Daoy (cell line): ENCODE measurements around the gene UGDH. TPM values are rescaled to one million over a fixed set of nuclear protein-coding genes. Genes with fewer than 3 reads are reported as not detected.
"Not testable (repeated sequence)": the region's sequence is repeated elsewhere in the genome, so short reads cannot be mapped to it uniquely, and the experiment has no call there.

Experiments
- DNase-seq: peaks from one replicate; pipeline ENCODE4 v3.0.0-alpha.2; 2015; ENCODE audit warnings: low read depth
- total RNA-seq: library from RNA; depleted of rRNA; stranded (reverse); fragments of >200 nt; shearing (Covaris generic); gene quantifications from 2 replicates; pipeline ENCODE4 v1.2.3, GENCODE V29; 2014

Gene UGDH
- total RNA-seq, 1 experiment from 2014 or later = 90.9 TPM

GRCh38 chr4:39529534-39529933, 2.3 kb upstream of the UGDH start:
- DNase-seq = no peak

- DNase-seq = no peak
Observed at GRCh38 chr4:39528061-39528465, 824 bp upstream of the UGDH start.

- DNase-seq = peak; percentile 41
Observed at GRCh38 chr4:39526765-39527295, 409 bp downstream of the UGDH start.

- DNase-seq = no peak
Observed at GRCh38 chr4:39525822-39526690, 1.2 kb downstream of the UGDH start.

GRCh38 chr4:39524161-39524957, 2.9 kb downstream of the UGDH start:
- DNase-seq = no peak

- no peak for DNase-seq
Observed at GRCh38 chr4:39522068-39522467, 5.2 kb downstream of the UGDH start.

- DNase-seq = peak; percentile 8
Observed at GRCh38 chr4:39521253-39521919, 5.9 kb downstream of the UGDH start.

GRCh38 chr4:39518484-39518883, 8.8 kb downstream of the UGDH start:
- DNase-seq = no peak

GRCh38 chr4:39516407-39516966, 10.8 kb downstream of the UGDH start:
- no peak for DNase-seq

- DNase-seq = not testable (repeated sequence)
Observed at GRCh38 chr4:39515669-39516401, 11.4 kb downstream of the UGDH start.

- no peak for DNase-seq
Observed at GRCh38 chr4:39514888-39515401, 12.3 kb downstream of the UGDH start.

- DNase-seq = not testable (repeated sequence)
Observed at GRCh38 chr4:39514266-39514665, 13.0 kb downstream of the UGDH start.

GRCh38 chr4:39510348-39510929, 16.8 kb downstream of the UGDH start:
- DNase-seq = no peak

GRCh38 chr4:39505581-39505980, 21.7 kb downstream of the UGDH start:
- DNase-seq = no peak

- no peak for DNase-seq
Observed at GRCh38 chr4:39504538-39504937, 22.7 kb downstream of the UGDH start.

- not testable (repeated sequence) for DNase-seq
Observed at GRCh38 chr4:39502664-39503035, 24.6 kb downstream of the UGDH start.

- no peak for DNase-seq
Observed at GRCh38 chr4:39502019-39502663, 25.1 kb downstream of the UGDH start.

GRCh38 chr4:39498727-39499020, 28.6 kb downstream of the UGDH start:
- no peak for DNase-seq

- no peak for DNase-seq
Observed at GRCh38 chr4:39497909-39498726, 29.1 kb downstream of the UGDH start.
